ENCODE data around the gene PCIF1.

- no peak for TF ChIP-seq REST (tag by site-specific recombination; IDR thresholded peaks at IDR 0.05)
- TF ChIP-seq IKZF3 (tag by site-specific recombination; IDR thresholded peaks at IDR 0.05): no peak
- TF ChIP-seq ZNF501 (tag by site-specific recombination; IDR thresholded peaks at IDR 0.05): no peak
- TF ChIP-seq ZNF624 (tag by site-specific recombination; IDR thresholded peaks at IDR 0.05): no peak
- TF ChIP-seq MZF1 (tag by site-specific recombination; IDR thresholded peaks at IDR 0.05; ENCODE audit: borderline replicate concordance): no peak
- no peak for TF ChIP-seq ZBTB8A (tag by site-specific recombination; IDR thresholded peaks at IDR 0.05)
- TF ChIP-seq CTCF (tag by site-specific recombination; IDR thresholded peaks at IDR 0.05): no peak
These were observed 12.9 kb upstream of the PCIF1 start for GRCh38 chr20:45921337-45922189.

Measured in HEK293 (cell line).